Measurements from ENCODE around the gene THSD1. TPM values are rescaled to one million over a fixed set of nuclear protein-coding genes. Genes with fewer than 3 reads are reported as not detected.
A peak's percentile ranks its signal among the peaks of the same experiment; 100 is the strongest.

THSD1 gene
- total RNA-seq = 1 to 10 TPM; 6.3 to 7.9 TPM
- long read RNA-seq, donor 1, partial matches to known transcripts = 0 of 4 reads
- long read RNA-seq, donor 1, other reads (novel, unspliced or antisense) = 3 of 4 reads
- long read RNA-seq, donor 2, transcript THSD1-202 (4 exons, 3,189 nt) = minor isoform, 8 of 29 reads
- long read RNA-seq, donor 2, transcript THSD1-201 (5 exons, 2,962 nt) = major isoform, 11 of 29 reads
- long read RNA-seq, donor 2, partial matches to known transcripts = 7 of 29 reads
- long read RNA-seq, donor 2, other reads (novel, unspliced or antisense) = 3 of 29 reads

DNA sequence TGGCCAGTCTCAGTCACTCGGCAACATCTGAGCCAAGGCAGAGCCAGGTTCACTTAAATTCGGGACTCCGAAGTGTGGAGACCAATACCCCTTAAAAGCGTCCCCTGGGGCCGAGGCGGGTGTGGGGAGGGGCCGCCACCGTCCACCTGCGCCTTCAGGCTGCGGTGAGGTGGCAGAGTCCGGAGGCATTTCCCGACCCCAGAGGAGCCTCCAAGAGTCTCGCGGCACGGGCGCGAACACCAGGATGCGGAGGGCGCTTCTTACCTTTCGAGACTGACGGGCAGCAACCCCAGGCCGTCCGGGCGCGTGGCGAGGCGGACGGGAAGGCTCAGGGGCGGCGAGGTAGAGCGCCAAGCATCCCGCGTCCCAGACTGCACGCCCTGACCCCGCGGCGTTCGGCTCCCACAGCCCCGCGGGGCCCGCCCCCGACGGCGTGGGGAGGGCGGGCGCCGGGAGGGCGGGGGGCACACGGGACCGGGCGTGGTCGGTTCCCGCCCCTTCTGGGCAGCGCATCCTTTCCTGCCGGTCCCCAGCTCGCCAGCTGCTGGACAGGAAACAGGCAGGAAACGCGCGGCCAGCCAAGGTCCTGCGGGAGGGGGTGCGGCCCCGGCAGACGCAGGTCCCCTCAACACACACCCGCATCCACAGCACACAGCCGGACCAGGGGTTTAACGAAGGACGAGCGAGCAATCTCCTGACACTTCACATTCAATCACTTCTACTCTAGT is at the start of gene THSD1:
THSD1 (minus strand) TSS at position 406 of the 728 bp plus-strand sequence. CDS start 3,572 bp downstream, outside the sequence.
- peak; percentile 89 for DNase-seq (ENCODE audit: low spot score)
- intact Hi-C loops (cut with DNase I) = no loop called here

- intact Hi-C loops (cut with DNase I) = no loop called here
- DNase-seq (ENCODE audit: low spot score) = peak; percentile 90
Observed at GRCh38 chr13:52455677-52456041, 49.7 kb upstream of the THSD1 start.

DNA sequence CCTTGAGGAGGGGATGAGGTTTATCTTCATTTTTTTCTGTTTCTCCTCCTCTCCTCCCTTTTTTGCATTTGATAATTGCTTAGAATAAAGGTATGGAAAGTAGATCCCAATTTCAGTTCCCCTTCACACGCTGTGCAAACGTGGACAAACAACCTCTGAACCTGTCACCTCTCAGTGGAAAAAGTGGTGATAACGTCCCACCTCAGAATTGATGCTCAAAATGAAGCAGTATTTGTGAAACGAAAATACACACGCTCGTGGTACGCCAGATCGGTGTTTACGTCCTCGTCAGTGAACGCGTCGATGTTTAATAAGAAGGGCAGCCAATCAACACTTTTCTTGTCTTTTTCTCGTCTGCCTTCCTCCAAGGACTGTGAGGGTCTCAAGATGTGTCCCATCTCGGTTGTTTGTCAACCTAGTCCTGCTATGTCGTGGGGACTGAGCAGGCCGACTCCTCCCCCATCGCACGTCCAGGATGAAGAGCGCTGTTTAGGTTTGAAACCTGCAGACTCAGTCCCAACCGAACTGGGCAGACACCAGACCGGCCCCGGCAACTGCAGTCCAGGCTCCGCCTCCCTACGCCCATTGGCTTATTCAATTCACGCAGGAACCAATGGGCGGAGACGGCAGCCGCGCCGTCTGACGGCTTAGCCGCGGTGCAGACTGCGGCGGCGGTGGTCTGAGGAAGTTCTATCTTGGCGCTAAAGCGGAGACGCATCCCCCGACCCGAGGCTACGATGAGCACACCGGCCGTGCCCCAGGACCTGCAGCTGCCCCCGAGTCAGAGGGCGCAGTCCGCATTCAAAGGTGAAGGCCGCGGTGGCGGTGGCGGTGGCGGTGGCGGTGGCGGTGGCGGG is 49.1 kb upstream of the THSD1 start, which contains the start of gene CKAP2:
CKAP2 (plus strand) TSS at position 659 of the 857 bp plus-strand sequence; CDS start at position 738, 79 bp downstream.
- intact Hi-C loops (cut with DNase I) = no loop called here
- DNase-seq (ENCODE audit: low spot score) = peak; percentile 97

GRCh38 chr13:52454459-52454819 is 48.5 kb upstream of the THSD1 start:
- intact Hi-C loops (cut with DNase I) = no loop called here
- no peak for DNase-seq (ENCODE audit: low spot score)

GRCh38 chr13:52452470-52452869 is 46.5 kb upstream of the THSD1 start:
- no peak for DNase-seq (ENCODE audit: low spot score)
- intact Hi-C loops (cut with DNase I) = no loop called here

DNA sequence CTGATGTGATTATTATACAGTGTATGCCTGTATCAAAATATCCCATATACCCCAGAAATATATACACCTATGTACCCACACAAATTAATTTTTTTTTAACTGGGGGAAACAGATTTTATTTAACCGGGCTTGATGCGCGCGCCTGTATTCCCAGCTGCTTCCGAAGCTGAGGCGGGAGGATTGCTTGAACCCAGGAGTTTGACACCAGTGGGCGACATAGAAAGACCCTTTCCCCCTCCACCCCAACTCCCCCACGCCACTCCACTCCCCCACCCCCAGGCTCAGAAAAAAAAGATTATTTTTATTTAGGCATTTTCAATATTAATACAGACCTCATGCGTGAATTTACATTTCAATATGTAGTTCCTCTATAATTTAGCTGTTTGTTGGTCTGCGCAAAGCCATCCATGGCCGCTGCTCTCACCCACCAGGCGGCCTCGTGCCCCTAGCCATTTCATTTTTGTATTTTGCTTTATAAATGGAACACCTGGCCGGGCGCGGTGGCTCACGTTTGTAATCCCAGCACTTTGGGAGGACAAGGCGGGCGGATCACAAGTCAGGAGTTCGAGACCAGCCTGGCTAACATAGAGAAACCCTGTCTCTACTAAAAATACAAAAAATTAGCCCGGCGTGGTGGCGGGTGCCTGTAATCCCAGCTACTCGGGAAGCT is 45.3 kb upstream of the THSD1 start:
- intact Hi-C loops (cut with DNase I) = no loop called here
- no peak for DNase-seq (ENCODE audit: low spot score)

DNA sequence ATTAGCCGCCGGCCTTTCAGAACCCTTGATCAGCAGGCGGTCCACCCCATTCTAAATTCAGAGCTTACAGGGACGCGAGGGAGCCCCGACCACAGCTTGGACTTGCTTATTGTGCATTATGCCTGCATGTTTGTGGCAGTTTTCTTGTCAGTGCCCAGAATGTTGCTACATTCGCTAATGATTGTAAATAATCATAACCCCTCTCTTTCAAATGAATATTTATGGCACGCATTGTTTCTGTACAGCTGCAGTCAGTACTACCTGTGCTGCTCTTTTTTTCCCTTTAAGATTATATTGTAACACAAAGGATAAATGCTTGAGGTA is 44.8 kb upstream of the THSD1 start:
- intact Hi-C loops (cut with DNase I) = no loop called here

GRCh38 chr13:52450012-52450792 is 44.2 kb upstream of the THSD1 start, which contains the start of gene VPS36:
Gene VPS36, minus strand, starts transcription at chr13:52450634. Its CDS starts 40 bp downstream, at chr13:52450594.
- intact Hi-C loops (cut with DNase I) = no loop called here

More for the DNA sequence above, 44.8 kb upstream of the THSD1 start:
- DNase-seq (ENCODE audit: low spot score) = no peak

DNA sequence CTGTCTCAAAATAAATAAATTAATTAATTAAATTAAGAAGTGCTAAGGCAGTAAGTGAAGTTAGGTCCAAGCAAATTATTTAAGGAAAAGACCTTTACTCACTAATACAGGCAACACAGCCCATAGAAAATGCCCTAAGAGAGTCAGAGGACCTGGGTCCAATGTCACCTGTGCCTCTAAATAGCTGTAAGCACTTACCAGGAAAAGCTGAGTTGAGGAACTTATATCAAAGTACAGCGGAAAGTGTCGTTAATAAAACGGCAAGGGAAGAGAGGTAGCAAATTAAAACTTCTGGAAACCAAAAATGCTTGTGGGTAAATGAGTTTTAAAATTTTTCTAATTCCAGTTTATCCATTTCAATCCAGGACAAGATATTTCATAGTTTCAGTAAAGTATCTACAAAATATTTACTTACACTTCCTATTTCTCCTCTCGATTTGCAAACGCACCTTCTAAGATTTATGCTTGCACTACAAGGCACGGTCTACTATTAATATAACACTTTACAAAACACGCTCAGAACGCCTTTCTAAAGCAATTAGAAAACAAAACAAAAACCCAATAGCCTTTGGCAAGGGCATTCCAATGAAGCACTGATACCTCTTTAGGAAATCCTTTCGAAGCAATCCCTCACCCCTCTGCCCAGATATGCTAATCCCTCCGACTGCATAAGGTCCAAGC is 43.5 kb upstream of the THSD1 start:
- no peak for DNase-seq (ENCODE audit: low spot score)
- intact Hi-C loops (cut with DNase I) = no loop called here

More at GRCh38 chr13:52450012-52450792, 44.2 kb upstream of the THSD1 start, which contains the start of gene VPS36:
- peak; percentile 99 for DNase-seq (ENCODE audit: low spot score)

- DNase-seq (ENCODE audit: low spot score) = no peak
- intact Hi-C loops (cut with DNase I) = no loop called here
Observed at GRCh38 chr13:52447815-52448552, 42.0 kb upstream of the THSD1 start.

GRCh38 chr13:52447354-52447753 is 41.4 kb upstream of the THSD1 start:
- intact Hi-C loops (cut with DNase I) = no loop called here

GRCh38 chr13:52446265-52446664 is 40.3 kb upstream of the THSD1 start:
- intact Hi-C loops (cut with DNase I) = no loop called here
- DNase-seq (ENCODE audit: low spot score) = no peak

More at GRCh38 chr13:52447354-52447753, 41.4 kb upstream of the THSD1 start:
- no peak for DNase-seq (ENCODE audit: low spot score)

GRCh38 chr13:52432456-52432855 is 26.5 kb upstream of the THSD1 start:
- intact Hi-C loops (cut with DNase I) = no loop called here
- no peak for DNase-seq (ENCODE audit: low spot score)

GRCh38 chr13:52428295-52428694 is 22.3 kb upstream of the THSD1 start:
- intact Hi-C loops (cut with DNase I) = no loop called here
- no peak for DNase-seq (ENCODE audit: low spot score)

DNA sequence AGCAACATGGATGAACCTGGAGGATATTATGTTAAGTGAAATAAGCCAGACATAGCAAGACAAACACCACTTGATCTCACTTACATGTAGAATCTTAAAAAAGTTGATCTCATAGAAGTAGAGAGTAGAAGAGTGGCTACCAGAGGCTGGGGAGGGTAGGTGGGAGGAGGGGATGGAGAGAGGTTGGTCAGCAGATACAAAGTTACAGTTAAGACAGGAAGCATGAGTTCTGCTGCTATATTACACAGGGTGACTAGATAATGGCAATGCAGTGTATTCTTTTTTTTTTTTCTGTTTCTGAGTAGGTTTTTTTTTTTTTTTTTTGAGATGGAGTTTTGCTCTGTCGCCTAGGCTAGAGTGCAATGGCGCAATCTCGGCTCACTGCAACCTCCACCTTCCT is 15.2 kb upstream of the THSD1 start:
- no peak for DNase-seq (ENCODE audit: low spot score)
- intact Hi-C loops (cut with DNase I) = no loop called here

- intact Hi-C loops (cut with DNase I) = no loop called here
- no peak for DNase-seq (ENCODE audit: low spot score)
Observed at GRCh38 chr13:52419080-52419479, 13.1 kb upstream of the THSD1 start.

DNA sequence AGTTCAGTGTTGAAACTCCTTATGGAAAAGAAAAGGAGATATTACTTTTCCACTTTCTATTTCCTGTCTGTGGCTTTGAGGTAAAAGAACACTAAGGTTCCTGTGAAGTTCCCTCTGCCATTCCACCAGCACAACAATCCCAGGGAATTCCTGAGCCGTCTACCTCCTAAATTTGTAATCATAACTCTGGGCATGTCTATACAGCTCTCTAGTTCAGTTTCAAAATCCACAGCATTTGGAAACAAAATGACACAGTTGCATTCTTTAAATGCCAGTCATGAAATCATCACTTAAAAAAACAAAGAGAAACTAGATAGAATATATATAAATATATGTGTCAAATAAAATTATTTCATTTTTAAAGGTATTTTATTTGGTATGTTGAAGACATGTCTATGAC is 9.0 kb upstream of the THSD1 start:
- DNase-seq (ENCODE audit: low spot score) = no peak
- intact Hi-C loops (cut with DNase I) = no loop called here

Data from posterior vena cava (tissue), 2 donors.